CD8-positive, alpha-beta memory T cell (primary cell): ENCODE data around the gene BRD4. TPM values are rescaled to one million over a fixed set of nuclear protein-coding genes. Genes with fewer than 3 reads are reported as not detected.

Experiments used
- CTCF ChIA-PET: fragments of 350-600 bp; sonication (Branson Sonifier 250); formaldehyde crosslinking; loops from one replicate; lab custom pipeline; 2021; ENCODE audit warnings: antibody characterized with exemption; lab: Charles Lee
- POLR2A ChIA-PET: fragments of 350-600 bp; sonication (Branson Sonifier 250); formaldehyde crosslinking; loops from one replicate; lab custom pipeline; 2021; ENCODE audit warnings: antibody characterized with exemption; lab: Charles Lee
- DNase-seq, 5 donors: peaks; one replicate each; pipeline versions ENCODE4 v3.0.0 to v3.0.0-alpha.2; 2020 to 2022; ENCODE audit warnings: mixed read lengths in 1 of 5
- H3K27ac ChIP-seq: one replicate; pipeline ENCODE4 v1.7.0; 2013; ENCODE audit warnings: low read depth, mild to moderate bottlenecking, low read length, moderate library complexity
- H3K27me3 ChIP-seq: 2 replicates; pipeline ENCODE4 v1.7.0; 2013; ENCODE audit warnings: low read length, mild to moderate bottlenecking; ENCODE audit not compliant: insufficient read depth, poor library complexity, severe bottlenecking
- H3K36me3 ChIP-seq: 2 replicates; pipeline ENCODE4 v1.7.0; 2013; ENCODE audit warnings: mild to moderate bottlenecking, low read length, moderate library complexity; ENCODE audit not compliant: insufficient read depth
- H3K4me1 ChIP-seq: 2 replicates; pipeline ENCODE4 v1.7.0; 2013; ENCODE audit warnings: mild to moderate bottlenecking, low read length, moderate library complexity; ENCODE audit not compliant: insufficient read depth
- H3K4me3 ChIP-seq: 2 replicates; pipeline ENCODE4 v1.7.0; 2013; ENCODE audit warnings: mild to moderate bottlenecking, low read length
- H3K9me3 ChIP-seq: 2 replicates; pipeline ENCODE4 v1.7.0; 2013; ENCODE audit warnings: mild to moderate bottlenecking, low read length
- H3K27ac Mint-ChIP-seq, 8 donors: one replicate each; pipeline ENCODE4 v1.8.0; 2020 to 2021; ENCODE audit warnings: mixed read lengths in 8 of 8, mild to moderate bottlenecking in 6 of 8, inconsistent platforms in 3 of 8, moderate library complexity in 3 of 8
- H3K27me3 Mint-ChIP-seq, 2 donors: one replicate each; pipeline ENCODE4 v1.8.0; 2020 to 2021; ENCODE audit warnings: mixed read lengths in 2 of 2, mild to moderate bottlenecking in 1 of 2, moderate library complexity in 1 of 2
- H3K36me3 Mint-ChIP-seq, 3 donors: one replicate each; pipeline ENCODE4 v1.8.0; 2020 to 2021; ENCODE audit warnings: mixed read lengths in 3 of 3, inconsistent platforms in 1 of 3, mild to moderate bottlenecking in 1 of 3
- H3K4me1 Mint-ChIP-seq, 3 donors: one replicate each; pipeline ENCODE4 v1.8.0; 2020 to 2021; ENCODE audit warnings: mixed read lengths in 3 of 3, inconsistent platforms in 1 of 3, mild to moderate bottlenecking in 1 of 3
- H3K4me3 Mint-ChIP-seq, 7 donors: one replicate each; pipeline ENCODE4 v1.8.0; 2020 to 2021; ENCODE audit warnings: mixed read lengths in 7 of 7, mild to moderate bottlenecking in 6 of 7, moderate library complexity in 4 of 7, inconsistent platforms in 2 of 7
- H3K9me3 Mint-ChIP-seq, 5 donors: one replicate each; pipeline ENCODE4 v1.8.0; 2020 to 2022; ENCODE audit warnings: mixed read lengths in 5 of 5, mild to moderate bottlenecking in 3 of 5, moderate library complexity in 2 of 5, inconsistent platforms in 1 of 5
- polyA plus RNA-seq: library from polyadenylated mRNA; unstranded; fragments of 300-500 nt; fragmentation: Illumina TruSeq; gene quantifications from one replicate; pipeline ENCODE4 v1.2.3, GENCODE V29; 2021
- total RNA-seq, 2 experiments: library from RNA; stranded (reverse); gene quantifications; one replicate each; pipeline ENCODE4 v1.2.3, GENCODE V29; 2021

Gene BRD4
- total and polyA plus RNA-seq, 3 experiments from 2014 or later, result 35.3 to 109 (median 101) TPM

DNA sequence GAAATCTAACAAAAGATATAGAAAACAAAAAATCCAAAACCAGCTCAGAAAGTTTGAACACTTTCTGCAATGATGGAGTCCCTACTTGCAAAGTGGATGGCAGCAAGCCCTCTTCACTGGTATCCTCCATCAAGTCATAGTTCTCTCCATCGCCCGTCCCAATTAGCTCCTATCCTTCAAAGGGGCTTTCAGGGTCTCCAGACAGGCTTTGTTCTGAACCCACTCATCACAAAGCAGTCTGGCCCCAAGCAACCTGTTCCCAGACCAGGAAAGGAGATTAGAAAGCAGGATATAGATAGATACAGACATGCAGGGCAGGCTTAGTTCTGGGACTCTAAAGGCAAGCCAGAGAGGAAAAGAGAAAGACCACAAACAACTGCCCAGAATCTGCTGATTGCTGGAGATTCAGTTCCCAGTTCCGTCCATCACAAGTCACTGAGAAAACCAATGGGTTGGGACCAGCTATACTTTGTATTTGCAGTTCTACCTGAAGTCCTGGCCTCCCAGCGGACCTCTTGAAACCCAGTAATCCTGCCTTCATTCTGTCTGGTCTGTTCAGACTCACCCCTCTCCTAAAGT lies 52.9 kb downstream of the BRD4 start:
- ChIA-PET CTCF (interaction anchor here (0.7 kb wide), 1 partner anchor 10 kb away, joined by 3 read pairs; no protein-coding TSS in a partner anchor), POLR2A (no interaction called here)
- Mint-ChIP-seq H3K9me3 (no peaks in the 10 kb centered on the region), H3K4me1 (peaks cover 82 to 98% (median 94%) of the 10 kb centered on the region in 3 donors), H3K4me3 (peak overlapping the region in 4 of 7 donors; percentile 45 to 78 (median 60)), H3K36me3 (peaks cover 0 to 7% (median 0%) of the 10 kb centered on the region in 3 donors), H3K27ac (peak overlapping the region in 6 of 8 donors; percentile 19 to 95 (median 78)), H3K27me3 (no peaks in the 10 kb centered on the region)
- no peak for DNase-seq
- no peak overlapping the region for H3K27ac ChIP-seq
- H3K4me3 ChIP-seq, result no peak overlapping the region
- H3K9me3 ChIP-seq, result no peaks in the 10 kb centered on the region
- H3K27me3 ChIP-seq, result no peaks in the 10 kb centered on the region
- no peaks in the 10 kb centered on the region for H3K36me3 ChIP-seq
- H3K4me1 ChIP-seq, result peaks cover 81% of the 10 kb centered on the region

DNA sequence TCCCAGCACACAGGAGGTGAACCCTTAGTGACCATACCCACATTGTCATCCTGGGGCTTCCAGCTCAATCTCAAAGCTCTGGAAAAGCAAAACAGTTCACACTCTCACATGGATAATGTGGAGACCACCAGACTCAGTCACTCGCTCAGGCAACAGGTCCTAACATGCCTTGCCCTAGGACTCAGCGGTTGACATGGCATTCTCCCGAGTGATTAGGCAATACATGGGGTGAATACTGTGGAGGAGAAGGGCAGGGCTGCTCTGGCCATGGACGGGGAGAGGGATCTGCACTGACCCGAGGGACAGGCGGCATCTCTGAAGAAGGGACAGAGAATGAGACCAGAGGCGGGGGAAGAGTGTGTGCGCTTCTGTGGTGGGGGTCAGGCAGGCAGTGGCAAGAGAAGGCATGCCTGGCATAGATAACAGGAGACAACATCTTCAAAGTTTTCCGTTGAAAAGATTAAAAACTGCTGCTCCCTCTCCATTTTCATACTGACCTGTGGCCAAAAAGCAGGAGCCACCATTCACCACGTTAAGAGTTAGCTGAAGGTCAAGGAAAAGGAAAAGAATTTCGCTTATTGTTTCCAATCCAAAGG lies 55.6 kb downstream of the BRD4 start:
- Mint-ChIP-seq H3K27me3 (no peaks in the 10 kb centered on the region), H3K4me3 (peak overlapping the region in 3 of 7 donors; percentile 32 to 55 (median 37)), H3K4me1 (peaks cover 77 to 98% (median 88%) of the 10 kb centered on the region in 3 donors), H3K36me3 (peaks cover 2 to 30% (median 3%) of the 10 kb centered on the region in 3 donors), H3K27ac (peak overlapping the region; percentile 34 to 91 (median 62)), H3K9me3 (no peaks in the 10 kb centered on the region)
- no peak for DNase-seq
- Histone ChIP-seq H3K27ac (no peak overlapping the region), H3K27me3 (no peaks in the 10 kb centered on the region), H3K4me1 (peaks cover 65% of the 10 kb centered on the region), H3K36me3 (peaks cover 10% of the 10 kb centered on the region), H3K9me3 (no peaks in the 10 kb centered on the region), H3K4me3 (no peak overlapping the region)
- CTCF ChIA-PET, result no interaction called here
- POLR2A ChIA-PET, result interaction anchor here (0.6 kb wide), 1 partner anchor 46 kb away, joined by 3 read pairs; no protein-coding TSS in a partner anchor

DNA sequence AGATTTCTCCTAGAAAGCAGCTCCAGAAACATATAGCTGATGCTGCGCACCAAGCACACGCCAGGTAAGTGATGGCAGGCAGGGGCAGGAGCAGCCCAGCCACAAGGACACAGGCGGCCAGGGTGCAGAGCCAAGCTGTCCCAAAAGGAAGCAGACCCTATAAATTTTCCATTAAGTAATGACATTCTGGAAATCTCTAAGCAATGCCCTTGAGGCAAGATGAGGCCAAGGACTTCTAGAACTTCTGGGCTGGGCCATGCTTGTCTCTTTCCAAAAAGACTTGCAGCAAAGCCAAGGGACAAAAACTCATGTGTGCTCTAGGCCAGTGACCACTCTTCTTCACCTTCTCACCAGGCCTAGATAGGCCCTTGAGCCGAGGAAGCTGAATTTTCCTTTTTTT lies 57.9 kb downstream of the BRD4 start:
- Histone ChIP-seq H3K9me3 (no peaks in the 10 kb centered on the region), H3K4me3 (no peak overlapping the region), H3K27me3 (no peaks in the 10 kb centered on the region), H3K4me1 (peaks cover 43% of the 10 kb centered on the region), H3K36me3 (peaks cover 31% of the 10 kb centered on the region), H3K27ac (no peak overlapping the region)
- Mint-ChIP-seq H3K4me1 (peaks cover 76 to 98% (median 88%) of the 10 kb centered on the region in 3 donors), H3K4me3 (peak overlapping the region in 1 of 7 donors; percentile 8), H3K9me3 (no peaks in the 10 kb centered on the region), H3K27ac (peak overlapping the region in 5 of 8 donors; percentile 36 to 94 (median 74)), H3K27me3 (no peaks in the 10 kb centered on the region), H3K36me3 (peaks cover 8 to 53% (median 11%) of the 10 kb centered on the region in 3 donors)
- ChIA-PET CTCF (interaction anchor here (1.5 kb wide), 1 partner anchor 10 kb away, joined by 5 read pairs; no protein-coding TSS in a partner anchor), POLR2A (no interaction called here)
- DNase-seq, result no peak

DNA sequence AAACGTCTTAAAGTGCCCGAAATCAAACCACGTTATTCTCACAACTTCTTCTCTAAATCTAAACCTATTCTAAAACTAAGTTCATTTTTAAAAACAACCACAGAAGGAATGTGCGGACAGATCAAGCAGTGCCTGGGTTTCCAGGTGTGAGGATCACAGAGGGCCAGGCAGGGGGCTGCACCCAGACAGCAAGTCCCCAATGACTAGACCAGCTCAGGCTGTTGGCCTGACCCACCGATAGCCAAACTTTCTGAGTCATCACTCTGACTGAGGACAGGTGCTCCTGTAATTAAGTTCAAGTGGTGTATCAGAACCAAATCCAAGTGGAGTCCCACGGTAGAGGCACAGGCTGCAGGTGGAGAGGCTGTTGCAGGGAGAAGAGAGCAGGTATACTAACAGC lies 62.5 kb downstream of the BRD4 start:
- H3K9me3 ChIP-seq, result no peaks in the 10 kb centered on the region
- H3K27ac ChIP-seq, result no peak overlapping the region
- ChIA-PET POLR2A (no interaction called here), CTCF (no interaction called here)
- peak overlapping the region in 3 of 8 donors; percentile 25 to 61 (median 59) for H3K27ac Mint-ChIP-seq
- DNase-seq, result no peak
- no peaks in the 10 kb centered on the region for H3K27me3 ChIP-seq
- H3K9me3 Mint-ChIP-seq, result no peaks in the 10 kb centered on the region
- peaks cover 12% of the 10 kb centered on the region for H3K4me1 ChIP-seq
- no peak overlapping the region for H3K4me3 Mint-ChIP-seq
- no peaks in the 10 kb centered on the region for H3K27me3 Mint-ChIP-seq
- H3K4me1 Mint-ChIP-seq, result peaks cover 53 to 84% (median 65%) of the 10 kb centered on the region in 3 donors
- H3K36me3 Mint-ChIP-seq, result peaks cover 8 to 90% (median 18%) of the 10 kb centered on the region in 3 donors
- H3K4me3 ChIP-seq, result no peak overlapping the region
- peaks cover 57% of the 10 kb centered on the region for H3K36me3 ChIP-seq

DNA sequence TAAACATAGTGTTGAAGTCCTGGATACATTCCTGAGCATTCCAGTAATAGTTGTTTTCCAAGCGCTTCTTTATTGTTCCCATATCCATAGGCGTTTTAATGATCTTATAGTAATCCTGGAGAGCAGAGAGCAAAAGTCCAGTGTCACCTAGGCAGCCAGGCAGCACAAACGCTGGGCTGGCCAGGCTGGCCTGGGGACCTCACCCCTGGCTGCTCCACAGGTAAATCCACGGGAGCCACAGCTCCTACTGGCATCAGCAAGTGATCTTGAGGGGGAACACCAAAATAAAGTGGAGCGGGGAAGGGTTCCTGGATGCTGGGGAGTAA lies 63.4 kb downstream of the BRD4 start:
- Mint-ChIP-seq H3K27me3 (no peaks in the 10 kb centered on the region), H3K9me3 (no peaks in the 10 kb centered on the region), H3K4me1 (peaks cover 48 to 74% (median 58%) of the 10 kb centered on the region in 3 donors), H3K27ac (peak overlapping the region in 5 of 8 donors; percentile 15 to 90 (median 77)), H3K4me3 (no peak overlapping the region), H3K36me3 (peaks cover 8 to 94% (median 18%) of the 10 kb centered on the region in 3 donors)
- CTCF ChIA-PET, result no interaction called here
- DNase-seq, result no peak
- peaks cover 66% of the 10 kb centered on the region for H3K36me3 ChIP-seq
- peaks cover 10% of the 10 kb centered on the region for H3K4me1 ChIP-seq
- no peaks in the 10 kb centered on the region for H3K9me3 ChIP-seq
- no peak overlapping the region for H3K27ac ChIP-seq
- no peaks in the 10 kb centered on the region for H3K27me3 ChIP-seq
- no peak overlapping the region for H3K4me3 ChIP-seq
- POLR2A ChIA-PET, result no interaction called here

DNA sequence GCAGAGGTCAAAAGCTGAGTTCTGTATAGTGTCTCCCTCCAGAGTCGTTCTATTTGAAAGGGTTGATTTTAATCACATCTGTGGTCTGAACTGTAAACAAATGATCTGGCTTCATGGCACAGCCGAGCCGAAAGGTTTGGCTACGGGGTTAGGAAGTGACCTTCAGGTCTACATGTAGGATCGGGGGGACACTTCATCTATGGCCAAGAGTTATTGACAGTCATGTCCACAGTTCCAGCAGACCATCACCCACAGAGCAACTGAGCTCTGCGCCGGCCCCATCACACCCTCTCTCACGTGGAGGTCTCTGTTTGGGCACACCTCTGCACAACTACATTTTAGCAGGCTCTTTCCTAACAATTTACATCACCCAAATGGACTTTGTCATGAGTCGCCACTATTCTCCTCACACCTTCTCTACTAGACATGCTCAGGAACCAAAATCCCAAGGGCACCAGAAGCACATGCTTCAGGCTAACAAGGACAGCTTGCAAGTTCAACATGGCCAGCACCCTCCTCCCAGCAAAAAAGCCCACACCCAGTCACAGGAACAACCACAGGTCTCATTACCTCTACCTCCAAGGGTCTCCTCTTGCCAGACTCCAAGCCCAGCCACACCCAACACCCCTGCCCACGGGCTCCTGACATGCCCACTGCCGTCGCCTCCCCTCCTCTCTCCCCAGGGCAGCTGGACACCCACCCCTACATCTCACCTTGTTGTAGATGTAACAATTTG lies 64.0 kb downstream of the BRD4 start:
- Histone ChIP-seq H3K27ac (no peak overlapping the region), H3K4me3 (no peak overlapping the region), H3K9me3 (no peaks in the 10 kb centered on the region), H3K27me3 (no peaks in the 10 kb centered on the region), H3K4me1 (peaks cover 9% of the 10 kb centered on the region), H3K36me3 (peaks cover 71% of the 10 kb centered on the region)
- H3K4me3 Mint-ChIP-seq, result peak overlapping the region in 2 of 7 donors; percentile 23 to 74
- no peaks in the 10 kb centered on the region for H3K9me3 Mint-ChIP-seq
- H3K27ac Mint-ChIP-seq, result peak overlapping the region in 5 of 8 donors; percentile 15 to 82 (median 77)
- peaks cover 8 to 97% (median 18%) of the 10 kb centered on the region in 3 donors for H3K36me3 Mint-ChIP-seq
- H3K4me1 Mint-ChIP-seq, result peaks cover 43 to 69% (median 53%) of the 10 kb centered on the region in 3 donors
- CTCF ChIA-PET, result interaction anchor here (0.5 to 1.2 kb wide), 3 partner anchors 36 to 151 kb away, joined by 3 to 4 read pairs (median 3); no protein-coding TSS in a partner anchor
- no peaks in the 10 kb centered on the region for H3K27me3 Mint-ChIP-seq
- DNase-seq, result no peak
- POLR2A ChIA-PET, result interaction anchor here (0.5 kb wide), 1 partner anchor 980 kb away, joined by 3 read pairs; no protein-coding TSS in a partner anchor

DNA sequence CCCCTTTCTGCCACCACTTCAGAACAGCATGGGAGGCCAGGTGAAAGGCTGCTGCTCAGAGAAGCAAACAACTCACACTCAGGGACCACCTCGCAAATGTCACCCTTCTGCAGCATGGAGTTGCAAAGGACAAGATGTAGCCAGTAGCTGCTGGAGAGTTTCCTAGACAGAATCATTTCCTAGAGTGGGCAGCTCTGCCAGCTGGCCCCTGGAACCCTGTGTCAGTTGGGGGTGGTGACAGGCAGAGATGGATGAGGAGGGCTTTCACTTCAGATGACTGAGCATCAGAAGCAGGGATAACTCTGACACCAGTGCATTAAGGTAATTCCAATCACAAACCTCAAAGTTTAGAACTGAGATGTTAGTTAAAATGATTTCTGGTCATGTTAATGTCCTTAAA lies 65.7 kb downstream of the BRD4 start:
- DNase-seq, result no peak
- no peaks in the 10 kb centered on the region for H3K9me3 Mint-ChIP-seq
- ChIA-PET CTCF (interaction anchor here (1.2 kb wide), 1 partner anchor 153 kb away, joined by 3 read pairs; no protein-coding TSS in a partner anchor), POLR2A (no interaction called here)
- Histone ChIP-seq H3K9me3 (no peaks in the 10 kb centered on the region), H3K4me1 (no peaks in the 10 kb centered on the region), H3K27me3 (no peaks in the 10 kb centered on the region), H3K27ac (no peak overlapping the region), H3K4me3 (no peak overlapping the region), H3K36me3 (peaks cover 71% of the 10 kb centered on the region)
- peak overlapping the region in 2 of 8 donors; percentile 50 to 54 for H3K27ac Mint-ChIP-seq
- H3K4me1 Mint-ChIP-seq, result peaks cover 33 to 53% (median 42%) of the 10 kb centered on the region in 3 donors
- no peaks in the 10 kb centered on the region for H3K27me3 Mint-ChIP-seq
- peaks cover 5 to 94% (median 16%) of the 10 kb centered on the region in 3 donors for H3K36me3 Mint-ChIP-seq
- H3K4me3 Mint-ChIP-seq, result no peak overlapping the region
